C1 segment of cervical spinal cord (tissue), 14 donors: ENCODE results near the gene CPXM1.
A peak's percentile ranks its signal among the peaks of the same experiment; 100 is the strongest.
"Not testable (repeated sequence)": the region's sequence is repeated elsewhere in the genome, so short reads cannot be mapped to it uniquely, and the experiment has no call there.

Experiments used
- DNase-seq, 14 donors: peaks; one replicate each; lab custom pipeline; 2025; lab: John Stamatoyannopoulos, UW

Gene CPXM1

DNA sequence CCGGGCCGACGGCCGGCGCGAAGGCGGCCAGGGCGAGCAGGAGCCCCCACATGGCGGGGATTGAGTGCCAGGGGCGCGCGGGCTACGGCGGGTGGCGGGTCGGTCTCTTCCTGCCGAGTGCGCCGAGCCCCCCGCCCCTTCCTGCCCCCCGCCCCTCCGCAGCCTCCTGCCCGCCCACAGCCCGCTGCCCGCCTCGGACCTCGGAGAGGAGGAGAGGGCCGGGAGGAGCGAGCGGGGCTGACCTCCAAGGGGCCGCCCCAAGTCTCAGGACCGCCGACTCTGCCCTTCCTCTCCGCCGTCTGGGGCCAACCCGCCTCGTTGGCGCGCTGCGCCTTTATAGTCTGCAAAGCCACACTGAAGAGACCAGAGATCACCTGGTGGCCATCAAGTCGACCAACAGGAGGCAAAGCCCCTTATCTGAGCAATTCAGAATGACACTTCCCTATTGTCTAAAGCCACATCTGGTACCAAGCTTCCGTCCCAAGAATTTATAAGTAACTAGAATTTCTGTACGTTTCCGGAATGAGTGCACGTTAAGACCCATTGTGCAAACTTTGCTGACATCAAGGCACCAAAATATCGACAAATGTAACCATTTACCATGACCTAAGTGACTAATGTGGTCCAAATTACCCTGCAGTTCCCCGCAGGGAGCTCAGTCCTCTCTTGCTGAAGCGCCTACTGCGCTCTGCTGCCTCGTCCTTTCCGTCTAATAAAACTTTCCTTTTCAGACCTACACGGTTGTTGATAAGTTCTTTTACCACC, at the start of gene CPXM1:
Gene CPXM1, minus strand, starts transcription at position 107 of the 765 bp plus-strand sequence. Its CDS starts 55 bp downstream, at position 52.
- no peak for DNase-seq

DNA sequence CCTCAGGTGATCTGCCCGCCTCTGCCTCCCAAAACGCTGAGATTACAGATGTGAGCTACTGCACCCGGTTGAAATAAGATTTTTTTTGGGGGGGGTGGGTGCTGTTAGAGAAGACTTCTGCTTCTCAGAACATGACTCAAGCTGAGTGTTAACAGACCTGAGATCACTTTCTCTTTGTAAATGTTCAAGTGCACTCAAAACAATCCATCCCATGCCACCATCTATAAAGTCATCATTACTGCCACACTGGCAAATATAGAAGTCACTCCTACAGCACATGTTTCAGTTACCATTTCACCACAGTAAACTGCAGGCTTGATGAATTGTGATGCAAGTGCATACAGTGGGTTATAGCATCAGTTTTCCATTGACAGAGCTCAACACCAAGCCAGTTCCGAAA, 49.1 kb upstream of the CPXM1 start:
- no peak for DNase-seq

DNA sequence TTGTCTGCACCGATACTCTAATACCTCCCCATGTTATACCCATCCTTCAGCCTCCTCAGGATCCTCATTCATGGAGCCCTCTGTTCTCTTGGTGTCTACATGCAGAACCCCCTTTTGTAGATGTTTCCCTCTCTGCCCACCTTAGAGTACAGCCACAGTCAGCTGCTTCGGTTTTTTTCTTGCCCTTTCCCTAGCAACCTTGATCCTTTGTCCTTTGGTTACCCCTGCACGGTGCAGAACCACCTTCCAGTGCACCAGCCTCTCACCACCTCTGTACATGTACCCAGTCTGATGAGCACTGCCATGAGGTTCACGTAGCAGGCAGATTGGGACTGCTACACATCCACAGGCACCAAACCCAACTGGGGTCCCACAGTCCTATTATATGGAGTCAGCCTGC, 47.4 kb upstream of the CPXM1 start:
- DNase-seq = no peak

DNA sequence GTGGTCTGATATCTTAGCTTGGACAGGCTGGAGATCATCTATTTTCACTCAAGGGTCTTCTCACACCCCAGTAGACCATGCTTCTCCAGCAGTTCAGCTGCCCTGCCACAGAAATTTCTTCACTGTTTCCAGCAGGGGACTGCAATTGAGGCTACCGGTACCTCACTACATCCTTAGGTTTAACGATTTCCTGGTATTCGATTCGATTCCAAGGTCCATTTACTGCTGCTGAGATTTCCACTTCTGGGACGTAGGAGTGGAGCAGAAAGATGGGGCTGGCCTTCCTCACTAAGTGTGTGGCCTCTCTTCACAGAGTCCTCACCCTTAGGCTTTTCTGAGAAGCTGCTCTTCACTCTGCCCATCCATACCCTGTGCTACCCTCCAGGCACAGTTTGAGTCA, 46.3 kb upstream of the CPXM1 start:
- no peak for DNase-seq

DNA sequence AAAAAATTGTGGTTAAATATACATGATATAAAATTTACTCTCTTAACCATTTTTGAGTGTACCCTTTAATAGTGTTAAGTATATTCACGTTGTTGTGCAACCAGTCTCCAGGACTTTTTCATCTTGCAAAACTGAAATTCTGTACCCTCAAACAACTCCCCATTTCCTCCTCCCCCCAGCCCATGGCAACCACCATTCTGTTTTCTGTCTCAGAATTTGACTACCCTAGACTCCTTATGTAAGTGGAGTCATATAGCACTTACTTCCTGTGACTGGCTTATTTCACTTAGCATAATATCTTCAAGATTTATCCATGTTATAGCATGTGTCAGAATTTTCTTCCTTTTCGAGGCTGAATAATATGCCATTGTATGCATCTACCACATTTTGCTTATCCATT, 45.2 kb upstream of the CPXM1 start:
- DNase-seq = no peak

DNA sequence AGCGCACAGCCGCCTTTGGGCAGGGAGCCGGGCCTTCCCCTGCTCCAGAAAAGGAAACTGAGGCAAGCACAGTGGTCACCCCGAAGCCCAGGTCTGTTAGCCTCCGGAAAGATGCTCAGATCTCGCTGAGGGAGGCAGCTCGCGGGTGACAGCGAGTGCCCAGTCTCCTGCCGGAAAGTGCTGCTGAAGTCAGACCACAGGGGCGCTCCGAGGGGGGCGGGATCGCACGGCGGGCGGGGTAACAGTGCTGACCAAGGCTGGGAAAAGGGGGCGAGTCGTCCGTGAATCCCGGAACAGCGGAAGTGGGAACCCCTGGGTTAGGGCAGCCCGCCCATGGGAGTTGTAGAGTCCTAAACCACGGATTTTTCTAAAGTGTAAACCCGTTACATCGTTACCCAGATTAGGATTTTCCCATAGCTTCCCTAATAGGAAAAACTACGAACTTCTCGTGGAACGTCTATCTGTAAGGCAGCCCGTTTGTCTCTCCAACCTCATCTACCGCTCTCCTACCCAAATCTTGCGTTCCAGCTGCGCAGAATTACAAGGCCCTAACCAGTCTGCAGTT, 40.6 kb upstream of the CPXM1 start:
- peak in 6 of 14 donors; percentile 35 to 80 (median 67) for DNase-seq

DNA sequence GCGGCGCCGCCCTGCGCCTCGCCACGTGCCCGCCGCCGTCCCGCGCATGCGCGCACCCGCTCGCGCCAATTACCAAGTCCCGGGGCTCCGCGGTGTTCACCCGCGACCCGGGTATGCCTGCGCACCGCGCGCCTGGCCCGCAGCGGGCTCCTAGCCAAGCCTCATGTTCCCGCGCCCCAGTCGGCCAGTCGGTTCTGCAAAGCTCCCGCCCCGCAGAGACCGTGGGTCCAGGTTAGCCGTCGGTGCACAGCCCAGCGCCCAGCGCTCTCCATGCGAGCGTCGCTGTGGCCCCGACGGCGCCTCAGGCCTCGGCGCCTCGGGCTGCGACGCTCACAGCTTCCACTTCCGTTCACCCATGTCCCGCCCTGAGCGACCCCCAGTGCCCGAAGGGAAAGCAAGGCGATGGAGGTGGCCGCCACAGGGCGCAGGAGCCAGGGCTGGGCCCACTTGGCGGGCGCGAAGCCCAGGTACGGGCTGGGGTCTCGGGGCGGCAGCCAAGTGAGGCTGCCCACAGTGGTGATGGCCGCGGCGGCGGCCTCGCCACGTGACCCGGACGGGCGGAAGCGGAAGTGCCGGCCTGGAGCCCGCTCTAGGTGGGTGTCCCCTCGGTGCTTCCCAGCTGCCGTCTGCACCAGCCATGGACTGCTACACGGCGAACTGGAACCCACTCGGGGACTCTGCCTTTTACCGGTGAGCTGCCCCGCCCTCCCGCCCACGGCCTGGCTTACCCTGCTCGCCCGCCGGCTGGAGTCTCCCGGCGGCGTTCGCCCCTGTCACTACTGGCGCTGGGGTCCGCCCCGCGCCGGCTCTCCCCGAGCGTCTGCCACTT, 39.9 kb upstream of the CPXM1 start, which contains the start of the genes PCED1A and VPS16:
Gene PCED1A, minus strand, starts transcription at position 518 of the 829 bp plus-strand sequence. CDS start 743 bp downstream, outside the sequence.
Gene VPS16, plus strand, starts transcription at position 608 of the 829 bp plus-strand sequence. Its CDS starts 30 bp downstream, at position 638.
- DNase-seq = peak; percentile 6 to 92 (median 82)

DNA sequence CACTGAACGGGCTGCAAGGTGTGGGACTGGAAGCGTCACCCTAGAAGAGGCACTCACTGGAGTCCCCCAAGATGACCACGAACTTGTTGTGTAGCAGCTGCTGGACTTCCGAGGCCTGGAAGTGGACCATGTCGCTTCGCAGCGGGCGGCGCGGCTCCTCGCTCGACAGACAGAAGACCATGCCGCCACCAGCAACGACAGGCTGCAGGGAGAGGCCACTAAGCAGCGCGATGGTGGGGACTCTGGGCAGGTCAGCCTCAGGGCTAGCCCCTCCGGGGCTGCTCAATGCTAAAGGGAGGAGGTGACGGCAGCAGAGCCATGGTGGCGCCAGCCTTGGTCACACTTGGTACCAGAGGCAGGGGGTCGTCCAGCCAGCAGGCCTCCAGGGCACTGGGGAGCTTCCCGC, 39.3 kb upstream of the CPXM1 start:
- peak in 2 of 14 donors; percentile 42 to 45 for DNase-seq

DNA sequence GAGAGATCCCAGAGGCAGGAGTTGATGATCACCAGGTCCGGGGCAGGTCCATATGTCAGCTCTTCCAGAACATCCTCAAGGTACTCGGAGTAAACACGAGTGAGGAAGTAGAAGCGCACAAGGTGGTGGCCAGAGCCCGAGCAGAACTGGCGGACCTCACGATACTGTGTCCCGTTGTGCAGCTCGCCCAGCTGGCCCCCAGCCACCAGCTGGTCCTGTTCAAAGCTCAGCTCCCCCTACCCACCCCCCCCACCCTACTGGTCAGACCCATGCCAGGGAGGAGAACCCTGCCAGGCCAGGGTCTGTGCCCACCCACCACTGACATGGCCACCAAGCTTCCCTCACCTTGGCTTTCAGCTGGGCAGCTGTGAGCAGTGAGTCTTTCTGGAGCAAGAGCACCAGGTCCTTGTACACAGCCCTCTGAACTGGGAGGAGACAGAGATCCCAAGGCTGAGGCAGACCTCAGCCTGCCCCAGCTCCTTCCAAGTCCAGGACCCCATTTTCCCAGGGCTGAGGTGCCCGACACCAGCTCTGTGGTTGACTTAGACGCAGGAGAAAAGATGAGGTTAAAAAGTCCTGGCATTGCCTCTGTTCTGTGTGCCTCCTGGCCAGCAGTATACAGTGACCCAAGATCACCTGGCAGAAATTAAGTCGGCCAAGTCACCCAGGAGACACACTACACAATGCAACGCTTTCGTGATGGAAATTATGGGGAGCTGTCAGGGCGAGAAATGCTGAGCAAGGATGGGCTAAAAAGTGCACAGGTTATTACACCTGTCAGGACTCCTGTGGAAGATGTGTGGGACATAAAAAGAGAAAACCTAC, 38.6 kb upstream of the CPXM1 start:
- no peak for DNase-seq

DNA sequence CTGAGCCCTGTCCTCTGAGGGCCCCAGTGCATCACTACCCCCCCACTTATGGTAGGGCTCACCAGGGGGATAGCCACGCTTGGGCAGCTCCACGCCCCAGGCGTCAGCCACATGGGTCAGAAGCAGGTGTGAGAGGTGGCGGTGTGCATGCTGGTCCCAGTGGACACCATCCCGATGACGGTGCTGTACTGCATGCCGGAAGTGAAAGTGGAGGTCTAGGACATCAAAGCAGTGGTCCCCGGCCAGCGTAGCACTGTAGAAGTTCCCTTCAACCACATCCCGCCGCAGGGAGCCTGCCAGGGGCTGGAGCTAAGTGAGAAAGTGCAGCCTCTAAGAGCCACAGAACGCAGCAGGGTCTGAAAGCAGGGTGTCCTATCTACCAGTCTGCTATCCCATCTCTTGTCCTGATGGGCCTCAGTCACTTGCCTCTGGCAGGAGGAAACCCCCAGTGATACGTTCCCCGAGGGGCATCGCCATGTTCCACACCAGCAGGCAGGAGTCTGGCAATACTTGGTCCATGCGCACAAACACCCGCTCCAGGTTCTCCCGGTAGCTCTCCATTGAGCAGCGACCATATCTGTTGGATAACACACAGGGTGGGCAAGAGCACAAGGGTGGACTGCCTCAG, 37.9 kb upstream of the CPXM1 start:
- no peak for DNase-seq

DNA sequence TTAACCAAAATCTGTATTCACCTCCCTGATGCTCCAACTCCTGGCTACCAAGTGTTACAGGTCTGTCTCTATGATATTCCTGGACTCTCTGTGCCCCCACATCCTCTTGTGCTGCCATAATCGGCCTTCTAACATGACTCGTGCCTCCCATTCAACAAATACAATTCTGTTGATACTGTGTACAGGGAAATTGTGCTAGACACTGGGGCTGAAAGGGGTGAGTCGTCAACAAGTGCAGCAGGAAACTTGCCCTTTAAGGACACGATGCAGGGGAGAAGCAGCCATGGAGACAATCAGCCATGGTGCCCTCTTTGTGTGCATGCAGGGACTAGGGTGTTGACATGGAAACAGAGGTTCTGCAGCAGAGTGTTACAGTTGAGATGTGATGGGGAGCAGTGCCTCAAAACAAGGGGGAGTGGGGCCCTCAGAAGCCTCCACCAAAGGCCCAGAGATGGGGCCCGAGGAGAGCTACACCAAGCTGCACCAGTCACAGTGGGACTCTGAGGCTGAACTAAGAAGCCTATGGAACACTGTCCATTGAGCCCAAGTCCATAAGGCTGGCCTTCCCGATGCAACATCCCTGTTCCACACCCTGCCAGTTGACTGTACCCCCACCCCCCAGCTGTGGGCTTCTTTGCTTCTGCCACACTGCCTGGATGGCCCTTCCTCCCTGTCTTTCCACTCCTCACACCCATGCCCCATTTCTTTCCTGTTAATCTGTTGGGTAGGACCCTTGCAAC, 37.0 kb upstream of the CPXM1 start:
- DNase-seq = no peak

DNA sequence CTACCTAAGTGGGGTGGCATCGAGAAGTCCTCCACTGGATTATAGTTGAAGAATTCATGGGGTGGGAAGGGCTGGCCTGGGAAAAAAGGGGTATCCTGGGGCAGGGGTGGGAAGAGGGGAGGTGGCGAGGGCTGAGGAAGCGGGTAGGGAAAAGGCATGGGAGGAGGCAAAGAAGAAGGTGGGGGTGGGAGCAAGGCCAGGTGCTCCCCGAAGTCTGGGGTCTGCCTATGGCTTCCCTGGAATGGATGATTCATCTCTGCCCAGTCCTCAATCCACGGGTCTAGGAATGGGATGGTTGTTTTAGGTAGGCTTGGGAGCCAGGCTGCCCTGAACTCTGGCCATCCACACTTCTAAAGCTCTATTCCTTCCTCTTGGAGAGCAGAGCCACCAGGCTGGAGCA, 35.6 kb upstream of the CPXM1 start:
- DNase-seq = no peak

DNA sequence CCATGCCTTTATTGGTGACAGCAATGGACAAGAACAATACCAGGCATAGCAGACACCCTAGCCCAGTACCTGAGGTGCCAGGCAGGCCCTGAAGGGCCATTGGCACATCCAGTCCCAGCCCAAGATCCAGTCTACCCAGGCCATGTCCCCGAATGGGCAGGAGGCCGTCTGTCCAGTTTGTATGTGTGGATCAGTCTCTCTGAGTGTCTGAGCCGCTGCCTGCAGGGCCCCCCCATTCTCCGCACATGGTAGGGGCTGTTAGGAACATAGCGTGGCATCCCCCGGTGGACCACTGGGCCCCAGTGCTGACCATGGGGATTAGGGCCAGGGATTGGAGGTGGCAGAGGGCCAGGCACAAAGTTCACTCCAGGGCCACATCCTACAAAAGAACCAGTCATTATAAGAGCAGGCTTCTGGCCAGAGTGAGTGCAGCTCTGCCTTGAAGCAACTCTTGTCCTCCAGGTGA, 34.9 kb upstream of the CPXM1 start:
- no peak for DNase-seq

DNA sequence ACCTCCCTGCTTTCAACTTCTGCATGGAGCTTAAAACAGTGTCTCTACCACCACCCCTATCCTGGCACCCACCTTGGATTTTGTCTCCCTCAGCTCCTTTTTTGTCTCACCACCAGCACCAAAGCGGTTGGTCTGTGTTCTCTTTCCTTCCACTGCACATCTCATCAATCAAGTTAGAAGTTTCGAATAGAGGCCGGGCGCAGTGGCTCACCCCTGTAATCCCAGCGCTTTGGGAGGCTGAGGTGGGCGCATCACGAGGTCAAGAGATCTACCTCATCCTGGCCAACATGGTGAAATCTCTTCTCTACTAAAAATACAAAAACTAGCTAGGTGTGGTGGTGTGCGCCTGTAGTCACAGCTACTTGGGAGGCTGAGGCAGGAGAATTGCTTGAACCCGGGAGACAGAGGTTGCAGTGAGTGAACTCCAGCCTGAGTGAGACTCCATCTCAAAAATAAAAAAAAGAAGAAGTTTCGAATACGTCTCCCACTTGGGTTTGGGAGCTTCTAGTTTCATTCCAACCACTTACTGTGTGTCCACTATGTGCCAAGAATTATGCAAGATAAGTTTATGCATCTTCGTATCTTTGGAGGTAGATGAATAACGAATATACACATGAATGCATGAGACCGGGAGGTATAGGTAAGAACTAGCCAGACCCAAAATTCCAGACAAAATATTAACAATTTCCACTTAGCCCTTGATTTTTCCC, 34.1 kb upstream of the CPXM1 start:
- no peak for DNase-seq

DNA sequence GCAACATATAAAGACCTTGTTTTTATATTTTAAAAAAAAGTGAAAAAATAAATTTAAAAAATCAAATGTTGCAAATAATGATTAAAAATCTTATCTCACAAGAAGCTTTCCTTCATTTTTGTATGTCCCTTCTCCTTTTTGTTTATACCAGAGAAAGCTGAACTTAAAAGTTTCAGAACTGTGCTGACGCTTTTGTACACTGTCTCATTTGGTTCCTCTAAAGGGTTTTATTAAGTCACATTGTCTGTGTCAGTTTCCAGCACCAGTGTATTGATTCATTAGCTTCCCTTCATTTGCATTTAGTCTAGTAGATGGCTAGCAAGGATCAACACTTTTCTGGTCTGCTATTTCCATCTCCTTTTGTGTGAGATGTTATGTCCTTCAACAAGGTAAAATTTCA, 33.3 kb upstream of the CPXM1 start:
- DNase-seq = no peak

DNA sequence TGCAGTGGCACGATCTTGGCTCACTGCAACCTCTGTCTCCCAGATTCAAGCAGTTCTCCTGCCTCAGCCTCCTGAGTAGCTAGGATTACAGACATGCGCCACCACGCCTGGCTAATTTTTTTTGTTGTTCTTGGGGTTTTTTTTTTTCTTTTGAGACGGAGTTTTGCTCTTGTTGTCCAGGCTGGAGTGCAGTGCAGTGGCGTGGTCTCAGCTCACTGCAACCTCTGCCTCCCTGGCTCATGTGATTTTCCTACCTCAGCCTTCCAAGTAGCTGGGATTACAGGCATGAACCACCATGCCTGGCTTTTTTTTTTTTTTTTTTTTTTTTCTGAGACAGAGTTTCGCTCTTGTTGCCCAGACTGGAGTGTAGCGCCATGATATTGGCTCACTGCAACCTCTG, 30.8 kb upstream of the CPXM1 start:
- not testable (repeated sequence) for DNase-seq

DNA sequence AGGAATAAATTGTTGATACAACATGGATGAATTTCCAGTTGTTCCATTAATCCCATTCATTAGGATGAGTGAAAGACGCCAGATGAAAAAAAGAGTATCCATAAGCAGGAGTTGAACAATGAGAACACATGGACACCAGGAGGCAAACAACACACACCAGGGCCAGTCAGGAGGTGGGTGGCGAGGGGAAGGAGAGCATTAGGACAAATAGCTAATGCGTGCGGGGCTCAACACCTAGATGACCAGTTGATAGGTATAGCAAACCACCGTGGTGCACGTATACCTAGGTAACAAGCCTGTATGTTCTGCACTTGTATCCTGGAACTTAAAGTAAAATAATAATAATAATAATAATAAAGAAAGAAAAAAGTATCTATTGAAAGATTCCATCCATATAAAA, 28.9 kb upstream of the CPXM1 start:
- no peak for DNase-seq

DNA sequence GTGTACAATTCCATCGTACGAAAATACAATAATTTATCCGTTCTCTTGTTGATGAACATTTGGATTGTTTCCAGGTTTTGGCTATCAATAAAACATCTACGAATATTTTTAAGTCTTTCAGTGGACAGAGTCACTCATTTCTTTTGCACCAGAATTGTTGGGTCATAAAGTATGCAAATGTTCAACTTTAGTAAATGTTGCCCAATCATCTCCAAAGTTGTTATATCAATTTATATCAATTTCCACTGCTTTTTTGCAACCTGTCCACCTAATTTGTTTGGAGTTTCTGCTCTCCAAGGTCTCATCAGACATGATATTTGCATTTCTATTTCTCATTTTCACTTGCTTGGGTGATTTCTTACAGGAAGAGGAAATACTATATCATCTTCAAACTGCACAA, 26.2 kb upstream of the CPXM1 start:
- DNase-seq = no peak

DNA sequence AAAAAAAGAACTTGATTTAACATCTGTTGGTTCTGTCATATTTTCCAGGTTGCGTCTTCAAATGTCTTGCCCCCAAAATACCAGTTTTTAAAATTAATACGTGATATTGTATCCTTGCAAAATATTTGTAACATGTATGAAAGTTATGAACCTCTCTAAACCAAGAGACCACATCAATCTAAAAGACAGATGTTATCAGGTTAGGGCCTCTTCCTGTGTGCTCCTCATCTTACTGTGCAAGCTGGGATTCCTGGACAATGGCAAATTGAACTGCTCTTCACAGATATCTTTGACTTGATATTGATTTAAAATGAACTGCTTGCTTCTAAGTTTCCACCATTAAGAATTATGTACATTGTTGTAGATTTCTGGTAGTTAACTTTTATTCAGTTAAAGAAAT, 25.3 kb upstream of the CPXM1 start:
- no peak for DNase-seq
